CD14-positive monocyte (primary cell): ENCODE data around the gene SAMD11. TPM values are rescaled to one million over a fixed set of nuclear protein-coding genes. Genes with fewer than 3 reads are reported as not detected.

ENCODE experiments used
- DNase-seq, 3 donors: peaks; one replicate each; pipeline ENCODE4 v3.0.0-alpha.2; 2011 to 2022
- H2AFZ ChIP-seq: 2 replicates; pipeline ENCODE4 v1.6.0; 2012; ENCODE audit warnings: mild to moderate bottlenecking, low read depth, low read length, inconsistent platforms; ENCODE audit not compliant: insufficient read depth, poor library complexity, severe bottlenecking
- H3K27ac ChIP-seq, 2 donors: 1 replicate in 1 of 2; 2 replicates in 1 of 2; pipeline ENCODE4 v1.5.1; 2012 to 2013; ENCODE audit warnings: low read length in 2 of 2, control low read depth in 1 of 2, inconsistent platforms in 1 of 2, low read depth in 1 of 2, mild to moderate bottlenecking in 1 of 2
- H3K27me3 ChIP-seq, 2 donors: one replicate each; pipeline versions ENCODE4 v1.6.0 to v1.6.1; 2011 to 2013; ENCODE audit warnings: low read length in 2 of 2; ENCODE audit not compliant: control insufficient read depth in 2 of 2, insufficient read depth in 2 of 2
- H3K36me3 ChIP-seq, 2 donors: replicated peaks in 1 of 2; 1 replicate in 1 of 2; 2 replicates in 1 of 2; pipeline versions ENCODE4 v1.5.1 to v1.6.1; 2012 to 2013; ENCODE audit warnings: low read length in 2 of 2, control low read depth in 1 of 2, inconsistent platforms in 1 of 2, mild to moderate bottlenecking in 1 of 2; ENCODE audit not compliant: insufficient read depth in 2 of 2, control insufficient read depth in 1 of 2
- H3K4me1 ChIP-seq, 2 donors: 1 replicate in 1 of 2; 2 replicates in 1 of 2; pipeline versions ENCODE4 v1.5.1 to v1.6.1; 2012 to 2013; ENCODE audit warnings: low read length in 2 of 2, control low read depth in 1 of 2, inconsistent platforms in 1 of 2, mild to moderate bottlenecking in 1 of 2, moderate library complexity in 1 of 2; ENCODE audit not compliant: insufficient read depth in 2 of 2, control insufficient read depth in 1 of 2
- H3K4me2 ChIP-seq: replicated peaks from 2 replicates; pipeline ENCODE3; 2012; ENCODE audit warnings: low read length, moderate library complexity, mild to moderate bottlenecking; ENCODE audit not compliant: poor library complexity, severe bottlenecking; ENCODE audit errors: extremely low read depth
- H3K4me3 ChIP-seq, 3 experiments: fragments of 200-600 bp in 1 of 3; sonication (generic) in 1 of 3; replicated peaks in 1 of 3; 1 replicate in 2 of 3; 2 replicates in 1 of 3; pipeline ENCODE4 v1.5.1; 2011 to 2013; ENCODE audit warnings: low read length in 3 of 3, mild to moderate bottlenecking in 3 of 3, control low read depth in 2 of 3, low read depth in 2 of 3, inconsistent platforms in 1 of 3, moderate library complexity in 1 of 3
- H3K79me2 ChIP-seq: 2 replicates; pipeline ENCODE4 v1.6.0; 2012; ENCODE audit warnings: mild to moderate bottlenecking, control low read depth, inconsistent platforms, low read length, moderate library complexity; ENCODE audit not compliant: insufficient read depth
- H3K9ac ChIP-seq: 2 replicates; pipeline ENCODE4 v1.6.0; 2017; ENCODE audit warnings: low read length, mild to moderate bottlenecking; ENCODE audit not compliant: insufficient read depth, poor library complexity, severe bottlenecking
- H3K9me3 ChIP-seq, 2 donors: replicated peaks in 1 of 2; 1 replicate in 1 of 2; 2 replicates in 1 of 2; pipeline versions ENCODE4 v1.5.1 to v1.6.1; 2012 to 2013; ENCODE audit warnings: low read length in 2 of 2, control low read depth in 1 of 2; ENCODE audit not compliant: control insufficient read depth in 1 of 2, insufficient read depth in 1 of 2
- H4K20me1 ChIP-seq: 2 replicates; pipeline ENCODE4 v1.6.0; 2012; ENCODE audit warnings: mild to moderate bottlenecking, low read length, control low read depth, moderate library complexity; ENCODE audit not compliant: insufficient read depth
- H3K27ac Mint-ChIP-seq, 7 donors: one replicate each; pipeline ENCODE4 v1.8.0; 2020; ENCODE audit warnings: mild to moderate bottlenecking in 7 of 7, mixed read lengths in 7 of 7, moderate library complexity in 6 of 7, inconsistent platforms in 2 of 7
- H3K27me3 Mint-ChIP-seq, 3 donors: one replicate each; pipeline ENCODE4 v1.8.0; 2021 to 2022; ENCODE audit warnings: low read depth in 3 of 3, mild to moderate bottlenecking in 3 of 3, mixed read lengths in 3 of 3, moderate library complexity in 3 of 3, inconsistent platforms in 1 of 3
- H3K36me3 Mint-ChIP-seq, 2 donors: one replicate each; pipeline ENCODE4 v1.8.0; 2020; ENCODE audit warnings: mixed read lengths in 2 of 2, inconsistent platforms in 1 of 2, mild to moderate bottlenecking in 1 of 2
- H3K4me1 Mint-ChIP-seq: one replicate; pipeline ENCODE4 v1.8.0; 2020; ENCODE audit warnings: mild to moderate bottlenecking, mixed read lengths
- H3K4me3 Mint-ChIP-seq, 2 donors: one replicate each; pipeline ENCODE4 v1.8.0; 2020; ENCODE audit warnings: mild to moderate bottlenecking in 2 of 2, mixed read lengths in 2 of 2, moderate library complexity in 1 of 2
- H3K9me3 Mint-ChIP-seq, 7 donors: one replicate each; pipeline ENCODE4 v1.8.0; 2020 to 2022; ENCODE audit warnings: mixed read lengths in 7 of 7, mild to moderate bottlenecking in 6 of 7, moderate library complexity in 6 of 7, inconsistent platforms in 2 of 7
- WGBS: methylation state at CpG from one replicate; pipeline ENCODE4 v1.1.5; 2013; ENCODE audit warnings: missing lambda C conversion rate; ENCODE audit not compliant: insufficient coverage; 5-methylcytosine and 5-hydroxymethylcytosine counted together
- intact Hi-C, 2 donors: fragments of 100-400 bp; cut with micrococcal nuclease; formaldehyde crosslinking; loops; one replicate each; pipeline versions ENCODE4 v1.15.0 to v1.15.1; 2023
- polyA plus RNA-seq, 3 donors: library from polyadenylated mRNA; depleted of rRNA in 1 of 3; unstranded in 2 of 3; stranded (reverse) in 1 of 3; fragments of 300-500 nt in 2 of 3; fragments of >200 nt in 1 of 3; fragmentation: Illumina TruSeq in 2 of 3; gene quantifications; 1 replicate in 2 of 3; 2 replicates in 1 of 3; pipeline ENCODE4 v1.2.3, GENCODE V29; 2012 to 2021
- TF ChIP-seq, protein P1 (sequence below): fragments of 200-600 bp; IDR thresholded peaks from one replicate; pipeline ENCODE4 v1.8.0; 2022; ENCODE audit warnings: antibody characterized with exemption, mild to moderate bottlenecking

SAMD11 gene
- polyA plus RNA-seq, 3 donors, result not detected

DNA sequence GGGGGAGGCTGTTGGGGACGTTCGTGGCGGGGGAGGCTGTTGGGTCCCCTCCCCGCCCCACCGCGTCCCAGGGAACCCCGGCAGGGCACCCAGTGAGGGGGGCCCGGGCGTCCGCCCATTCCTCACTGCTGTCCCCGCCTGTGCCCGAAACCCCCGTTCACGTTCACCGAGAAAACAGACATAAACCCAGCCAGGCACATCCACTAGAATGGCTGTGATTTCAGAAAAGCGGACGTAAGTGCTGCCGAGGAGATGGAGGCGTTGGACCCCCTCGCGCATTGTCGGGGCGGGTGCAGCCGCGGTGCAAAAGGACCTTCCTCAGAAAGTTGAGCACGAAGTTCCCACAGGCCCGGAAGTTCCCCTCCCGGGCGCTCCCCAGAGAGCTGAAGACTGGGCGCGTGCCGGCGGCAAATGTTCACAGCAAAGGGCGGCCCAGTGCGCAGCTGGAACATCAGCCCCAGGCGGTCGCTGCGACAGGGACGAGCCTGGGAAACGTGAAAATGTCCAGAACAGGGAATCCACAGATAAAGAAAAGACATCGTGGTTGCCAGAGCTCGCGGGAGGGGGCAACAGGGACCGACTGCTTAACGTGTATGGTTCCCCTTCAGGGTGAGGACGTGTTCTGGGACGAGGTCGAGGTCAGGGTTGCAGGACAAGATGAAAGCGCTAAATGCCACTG lies 18.5 kb upstream of the SAMD11 start:
- H3K4me1 ChIP-seq, result peaks cover 24 to 27% of the 10 kb centered on the region in 2 donors
- H3K4me2 ChIP-seq, result peak overlapping the region; percentile 78
- H3K4me3 ChIP-seq, result peak overlapping the region; percentile 20 to 62 (median 24)
- no peaks in the 10 kb centered on the region for H4K20me1 ChIP-seq
- TF ChIP-seq, protein P1, sequence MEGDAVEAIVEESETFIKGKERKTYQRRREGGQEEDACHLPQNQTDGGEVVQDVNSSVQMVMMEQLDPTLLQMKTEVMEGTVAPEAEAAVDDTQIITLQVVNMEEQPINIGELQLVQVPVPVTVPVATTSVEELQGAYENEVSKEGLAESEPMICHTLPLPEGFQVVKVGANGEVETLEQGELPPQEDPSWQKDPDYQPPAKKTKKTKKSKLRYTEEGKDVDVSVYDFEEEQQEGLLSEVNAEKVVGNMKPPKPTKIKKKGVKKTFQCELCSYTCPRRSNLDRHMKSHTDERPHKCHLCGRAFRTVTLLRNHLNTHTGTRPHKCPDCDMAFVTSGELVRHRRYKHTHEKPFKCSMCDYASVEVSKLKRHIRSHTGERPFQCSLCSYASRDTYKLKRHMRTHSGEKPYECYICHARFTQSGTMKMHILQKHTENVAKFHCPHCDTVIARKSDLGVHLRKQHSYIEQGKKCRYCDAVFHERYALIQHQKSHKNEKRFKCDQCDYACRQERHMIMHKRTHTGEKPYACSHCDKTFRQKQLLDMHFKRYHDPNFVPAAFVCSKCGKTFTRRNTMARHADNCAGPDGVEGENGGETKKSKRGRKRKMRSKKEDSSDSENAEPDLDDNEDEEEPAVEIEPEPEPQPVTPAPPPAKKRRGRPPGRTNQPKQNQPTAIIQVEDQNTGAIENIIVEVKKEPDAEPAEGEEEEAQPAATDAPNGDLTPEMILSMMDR, result peak; percentile 16
- H3K79me2 ChIP-seq, result no peaks in the 10 kb centered on the region
- peak in 2 of 3 donors; percentile 26 to 54 for DNase-seq
- peak overlapping the region; percentile 76 to 86 for H3K4me3 Mint-ChIP-seq
- no peak overlapping the region for H3K27ac ChIP-seq
- peaks cover 0 to 3% of the 10 kb centered on the region in 2 donors for H3K36me3 Mint-ChIP-seq
- H3K9me3 ChIP-seq, result no peaks in the 10 kb centered on the region
- H3K27ac Mint-ChIP-seq, result peak overlapping the region in 3 of 7 donors; percentile 3 to 73 (median 23)
- H3K36me3 ChIP-seq, result no peaks in the 10 kb centered on the region
- H3K9me3 Mint-ChIP-seq, result peaks cover 0 to 3% (median 0%) of the 10 kb centered on the region in 7 donors
- H3K9ac ChIP-seq, result no peak overlapping the region
- peaks cover 19% of the 10 kb centered on the region for H3K4me1 Mint-ChIP-seq
- WGBS, result 4% methylated on average over 43 of the region's 49 CpGs
- peak overlapping the region; percentile 76 for H2AFZ ChIP-seq
- H3K27me3 ChIP-seq, result peaks cover 0 to 27% of the 10 kb centered on the region in 2 donors
- H3K27me3 Mint-ChIP-seq, result peaks cover 31 to 60% (median 32%) of the 10 kb centered on the region in 3 donors
- intact Hi-C loops, result loop anchor here (2.0 to 10.0 kb wide), 2 partner anchors 60 to 70 kb away; partner anchors contain the start of genes KLHL17 (in 1 of the 2) and PLEKHN1 (in 1 of the 2)

DNA sequence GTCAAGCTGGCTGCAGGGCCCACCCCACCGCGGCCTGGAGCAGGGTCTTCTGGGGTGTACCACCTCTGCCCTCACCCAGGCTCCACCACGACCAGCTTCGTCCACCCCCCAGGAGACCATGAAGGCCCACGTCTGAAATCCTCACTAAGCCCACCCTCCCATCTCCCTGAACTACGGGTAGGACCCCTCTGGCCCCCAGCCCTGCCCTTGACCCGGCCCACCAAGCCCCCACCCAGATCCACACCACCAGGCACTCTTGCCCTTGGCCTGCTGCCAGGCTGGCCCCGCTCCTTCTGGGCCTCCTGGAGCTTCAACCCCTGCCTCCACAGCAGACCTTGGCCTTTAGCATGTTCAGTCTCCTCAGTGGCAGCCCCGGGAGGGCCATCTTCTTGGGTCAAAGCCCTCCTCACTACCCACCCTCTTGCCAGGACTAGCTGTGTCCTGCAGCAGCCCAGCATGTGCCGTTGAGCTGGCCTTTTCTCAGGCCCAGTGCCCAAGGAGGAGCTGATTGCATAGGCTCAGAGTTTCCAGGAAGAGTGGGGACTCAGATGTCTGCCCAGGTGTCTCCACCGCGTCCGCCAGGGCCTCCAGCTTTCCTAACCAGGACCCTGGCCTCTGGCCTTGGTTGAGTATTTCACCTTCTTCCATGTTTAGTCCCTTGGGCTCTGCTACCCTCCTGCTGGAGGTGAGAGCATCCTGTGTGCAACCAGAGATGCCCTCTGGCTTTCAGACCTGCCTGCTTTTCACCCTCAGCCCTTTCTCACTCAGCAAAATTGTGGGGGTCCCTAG lies 17.7 kb upstream of the SAMD11 start:
- Histone ChIP-seq H3K4me2 (peak overlapping the region; percentile 66), H3K4me1 (peaks cover 24 to 27% of the 10 kb centered on the region in 2 donors), H3K36me3 (no peaks in the 10 kb centered on the region), H4K20me1 (no peaks in the 10 kb centered on the region), H3K9ac (no peak overlapping the region), H2AFZ (no peak overlapping the region), H3K4me3 (peak overlapping the region in 1 of 3 experiments; percentile 39), H3K79me2 (no peaks in the 10 kb centered on the region), H3K9me3 (no peaks in the 10 kb centered on the region), H3K27ac (no peak overlapping the region), H3K27me3 (peaks cover 0 to 35% of the 10 kb centered on the region in 2 donors)
- TF ChIP-seq, protein P1, result no peak
- intact Hi-C loops, result loop anchor here (2.0 to 10.0 kb wide), 2 partner anchors 59 to 69 kb away; partner anchors contain the start of genes KLHL17 (in 1 of the 2) and PLEKHN1 (in 1 of the 2)
- DNase-seq, result no peak
- WGBS, result 69% methylated on average over 11 of the region's 13 CpGs
- peaks cover 38 to 65% (median 39%) of the 10 kb centered on the region in 3 donors for H3K27me3 Mint-ChIP-seq
- peaks cover 0 to 5% (median 0%) of the 10 kb centered on the region in 7 donors for H3K9me3 Mint-ChIP-seq
- peak overlapping the region in 3 of 7 donors; percentile 20 to 71 (median 26) for H3K27ac Mint-ChIP-seq
- peaks cover 0 to 3% of the 10 kb centered on the region in 2 donors for H3K36me3 Mint-ChIP-seq
- peaks cover 19% of the 10 kb centered on the region for H3K4me1 Mint-ChIP-seq
- peak overlapping the region; percentile 24 to 86 for H3K4me3 Mint-ChIP-seq
